Kidney (tissue), 14 donors: ENCODE results near the gene PSMD14. TPM values are rescaled to one million over a fixed set of nuclear protein-coding genes. Genes with fewer than 3 reads are reported as not detected.

ENCODE experiments used
- DNase-seq, 5 donors: peaks; one replicate each; pipeline ENCODE4 v3.0.0-alpha.2; 2013 to 2020
- FAIRE-seq: peaks from 2 replicates; lab custom pipeline; 2012; peaks lifted over from hg19 to GRCh38; lab: Jason Lieb, UNC
- H3K27ac ChIP-seq, 2 donors: one replicate each; pipeline ENCODE4 v1.7.0; 2013; ENCODE audit warnings: low read depth in 2 of 2, low read length in 2 of 2, inconsistent platforms in 1 of 2
- H3K27me3 ChIP-seq: one replicate; pipeline ENCODE4 v1.7.1; 2013; ENCODE audit warnings: low read length, inconsistent platforms; ENCODE audit not compliant: control insufficient read depth, insufficient read depth
- H3K36me3 ChIP-seq, 3 donors: one replicate each; pipeline versions ENCODE4 v1.7.0 to v1.7.1; 2013; ENCODE audit warnings: low read length in 3 of 3, control low read depth in 1 of 3, inconsistent platforms in 1 of 3; ENCODE audit not compliant: insufficient read depth in 3 of 3, control insufficient read depth in 2 of 3
- H3K4me1 ChIP-seq, 3 donors: one replicate each; pipeline versions ENCODE4 v1.7.0 to v1.7.1; 2013; ENCODE audit warnings: low read length in 3 of 3, inconsistent platforms in 1 of 3, low read depth in 1 of 3; ENCODE audit not compliant: control insufficient read depth in 2 of 3, insufficient read depth in 2 of 3
- H3K4me3 ChIP-seq, 3 donors: one replicate each; pipeline versions ENCODE4 v1.7.0 to v1.8.1; 2013; ENCODE audit warnings: low read length in 3 of 3, control low read depth in 1 of 3, inconsistent platforms in 1 of 3
- H3K9ac ChIP-seq, 3 donors: one replicate each; pipeline versions ENCODE4 v1.7.0 to v1.7.1; 2013; ENCODE audit warnings: low read length in 3 of 3, control low read depth in 1 of 3, inconsistent platforms in 1 of 3
- H3K9me3 ChIP-seq, 3 donors: one replicate each; pipeline versions ENCODE4 v1.7.0 to v1.7.1; 2013; ENCODE audit warnings: low read length in 3 of 3, control low read depth in 1 of 3, inconsistent platforms in 1 of 3; ENCODE audit not compliant: control insufficient read depth in 2 of 3, insufficient read depth in 1 of 3
- CTCF ChIP-seq: IDR thresholded peaks from 3 replicates; pipeline ENCODE4 v1.5.1; 2012; ENCODE audit warnings: mild to moderate bottlenecking, moderate library complexity, borderline replicate concordance; ENCODE audit not compliant: insufficient read depth; ENCODE audit errors: extremely low read depth
- intact Hi-C: fragments of 100-400 bp; cut with DNase I; formaldehyde crosslinking; loops from one replicate; pipeline ENCODE4 v1.11.1; 2022
- polyA plus RNA-seq: library from polyadenylated mRNA; stranded (reverse); fragments of 350-450 nt; fragmentation: Illumina TruSeq; extraction: RNeasy Lipid Tissue Mini Kit (QIAGEN cat#74804); gene quantifications from one replicate; pipeline ENCODE4 v1.2.3, GENCODE V29; 2014; ENCODE audit warnings: low read depth, low replicate concordance; ENCODE audit not compliant: insufficient read depth
- total RNA-seq: library from RNA; stranded (reverse); fragmentation: NEBNext Ultra II Directional; extraction: Animal tissue kit (Norgen Biotek cat#: 25700); gene quantifications from one replicate; pipeline ENCODE4 v1.2.1, GENCODE V29; 2021
- donor health status: control.
- donor health status: control.
- donor health status: control.
- donor health status: control.
- donor health status: control.
- donor health status: DM: yes; HTN: yes; CAD: no.
- donor health status: Normal renal cell carcinoma (clear cell type).

PSMD14 gene
- total and polyA plus RNA-seq, 2 donors from 2014 or later = 41.0 to 55.8 TPM

GRCh38 chr2:161423421-161424393 lies 115.5 kb downstream of the PSMD14 start:
- Histone ChIP-seq H3K9ac (no peak overlapping the region), H3K9me3 (no peaks in the 10 kb centered on the region), H3K27ac (no peak overlapping the region), H3K36me3 (no peaks in the 10 kb centered on the region), H3K4me3 (no peak overlapping the region), H3K27me3 (peaks cover 79% of the 10 kb centered on the region), H3K4me1 (peaks cover 0 to 6% (median 0%) of the 10 kb centered on the region in 3 donors)
- intact Hi-C loops = no loop called here
- DNase-seq = peak in 4 of 5 donors; percentile 44 to 59 (median 50)
- FAIRE-seq = no peak
- no peak for TF ChIP-seq CTCF

GRCh38 chr2:161424394-161424769 lies 116.2 kb downstream of the PSMD14 start:
- DNase-seq = peak in 4 of 5 donors; percentile 19 to 44 (median 38)
- no peak for TF ChIP-seq CTCF
- no peak overlapping the region for H3K9ac ChIP-seq
- H3K9me3 ChIP-seq = no peaks in the 10 kb centered on the region
- H3K4me3 ChIP-seq = no peak overlapping the region
- peaks cover 0 to 3% (median 0%) of the 10 kb centered on the region in 3 donors for H3K4me1 ChIP-seq
- H3K27ac ChIP-seq = no peak overlapping the region
- H3K36me3 ChIP-seq = no peaks in the 10 kb centered on the region
- FAIRE-seq = no peak
- peaks cover 79% of the 10 kb centered on the region for H3K27me3 ChIP-seq
- intact Hi-C loops = no loop called here

GRCh38 chr2:161424891-161425727 lies 116.9 kb downstream of the PSMD14 start:
- H3K9ac ChIP-seq = no peak overlapping the region
- no peaks in the 10 kb centered on the region for H3K9me3 ChIP-seq
- peak in 3 of 5 donors; percentile 12 to 55 (median 12) for DNase-seq
- intact Hi-C loops = no loop called here
- no peak for TF ChIP-seq CTCF
- no peak overlapping the region for H3K27ac ChIP-seq
- H3K36me3 ChIP-seq = no peaks in the 10 kb centered on the region
- no peak for FAIRE-seq
- H3K4me3 ChIP-seq = no peak overlapping the region
- H3K4me1 ChIP-seq = peaks cover 0 to 3% (median 0%) of the 10 kb centered on the region in 3 donors
- H3K27me3 ChIP-seq = peaks cover 77% of the 10 kb centered on the region
